ENCODE results near the gene CLCNKB.

- TF ChIP-seq CTCF (IDR thresholded peaks at IDR 0.05) (no peak), POLR2A (IDR thresholded peaks at IDR 0.05) (no peak), EP300 (IDR thresholded peaks at IDR 0.05) (no peak)
Measured at GRCh38 chr1:16076865-16077238, 33.3 kb downstream of the CLCNKB start.
